GM12891 (cell line): ENCODE results near the gene BHLHE41.

Experiments used
- PAX5 ChIP-seq: IDR thresholded peaks from 2 replicates; pipeline ENCODE4 v1.6.1; 2011; ENCODE audit warnings: low read length, moderate library complexity, mild to moderate bottlenecking; ENCODE audit not compliant: insufficient read depth, severe bottlenecking
- POLR2A ChIP-seq: IDR thresholded peaks from 2 replicates; pipeline ENCODE4 v1.6.1; 2011; ENCODE audit warnings: low read depth, low read length, control low read depth
- POLR2AphosphoS5 ChIP-seq: IDR thresholded peaks from 2 replicates; pipeline ENCODE4 v1.6.1; 2011; ENCODE audit warnings: low read depth, low read length, control low read depth
- SPI1 ChIP-seq: IDR thresholded peaks from 2 replicates; pipeline ENCODE4 v1.6.1; 2011; ENCODE audit warnings: low read depth, low read length, control low read depth

DNA sequence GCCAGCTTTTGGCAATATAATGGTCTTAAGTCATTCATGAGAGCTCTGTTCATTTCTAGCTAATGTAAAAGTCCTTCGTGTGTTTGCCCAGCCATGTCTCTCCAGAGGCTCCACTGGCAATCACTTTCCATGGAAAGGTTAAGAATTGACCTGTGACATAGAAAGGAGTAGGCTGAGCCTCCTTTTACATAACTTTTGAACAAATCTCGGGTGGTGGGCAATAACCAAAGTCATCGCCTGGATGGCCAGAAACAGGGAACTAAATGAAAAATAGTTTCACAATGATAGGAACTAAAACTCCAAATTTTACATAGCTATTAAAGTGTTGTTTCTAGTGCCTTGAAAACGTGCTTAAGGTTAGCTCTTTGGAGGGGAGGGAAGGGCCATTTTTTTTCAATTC, 6.5 kb downstream of the BHLHE41 start:
- TF ChIP-seq POLR2A (no peak), SPI1 (no peak), POLR2AphosphoS5 (no peak), PAX5 (no peak)
